AG04449 (cell line): ENCODE data around the gene NCOA6.
A peak's percentile ranks its signal among the peaks of the same experiment; 100 is the strongest.

Source experiments
- CTCF ChIA-PET: fragments of 350-600 bp; formaldehyde crosslinking; extraction: SDS; loops from one replicate; lab custom pipeline; 2021; ENCODE audit warnings: antibody characterized with exemption; lab: Yijun Ruan, JAX
- POLR2A ChIA-PET: fragments of 400-600, 350-600 bp; formaldehyde crosslinking; extraction: SDS; loops from one replicate; lab custom pipeline; 2020; ENCODE audit warnings: antibody characterized with exemption, inconsistent platforms; lab: Yijun Ruan, JAX
- DNase-seq: peaks from one replicate; pipeline ENCODE4 v3.0.0-alpha.2; 2010; ENCODE audit warnings: low read depth, low spot score
- H3K4me3 ChIP-seq: 2 replicates; pipeline ENCODE4 v1.5.1; 2011; ENCODE audit warnings: low read depth, mild to moderate bottlenecking, control low read depth, low read length
- CTCF ChIP-seq: IDR thresholded peaks from one replicate; pipeline ENCODE4 v1.5.1; 2011; ENCODE audit warnings: mild to moderate bottlenecking, moderate library complexity, low read length, control low read depth, inconsistent platforms; ENCODE audit not compliant: insufficient read depth; ENCODE audit errors: missing control alignments

Gene NCOA6

GRCh38 chr20:34675993-34676641 is 149.3 kb downstream of the NCOA6 start:
- H3K4me3 ChIP-seq: peak overlapping the region; percentile 81
- no peak for TF ChIP-seq CTCF
- CTCF ChIA-PET: interaction anchor here (1.9 kb wide), 1 partner anchor 364 kb away, joined by 6 read pairs; no protein-coding TSS in a partner anchor
- POLR2A ChIA-PET: no interaction called here
- DNase-seq: no peak

GRCh38 chr20:34675561-34675960 is 149.9 kb downstream of the NCOA6 start:
- ChIA-PET CTCF (interaction anchor here (1.9 kb wide), 1 partner anchor 363 kb away, joined by 6 read pairs; no protein-coding TSS in a partner anchor), POLR2A (no interaction called here)
- TF ChIP-seq CTCF: no peak
- no peak overlapping the region for H3K4me3 ChIP-seq
- no peak for DNase-seq

- POLR2A ChIA-PET: no interaction called here
- DNase-seq: no peak
Measured at GRCh38 chr20:34673412-34673811, 152.0 kb downstream of the NCOA6 start.

GRCh38 chr20:34669094-34669493 is 156.4 kb downstream of the NCOA6 start:
- POLR2A ChIA-PET: interaction anchor here (0.7 kb wide), 1 partner anchor 35 kb away, joined by 3 read pairs; no protein-coding TSS in a partner anchor
- TF ChIP-seq CTCF: no peak
- no peak overlapping the region for H3K4me3 ChIP-seq
- CTCF ChIA-PET: no interaction called here
- no peak for DNase-seq

More at GRCh38 chr20:34673412-34673811, 152.0 kb downstream of the NCOA6 start:
- CTCF ChIA-PET: interaction anchor here (0.8 kb wide), 1 partner anchor 96 kb away, joined by 3 read pairs; no protein-coding TSS in a partner anchor
- no peak overlapping the region for H3K4me3 ChIP-seq
- TF ChIP-seq CTCF: no peak
